DND-41 (cell line): ENCODE results near the gene MREG.

Source experiments
- EZH2 ChIP-seq: IDR thresholded peaks from 3 replicates; pipeline ENCODE4 v1.6.1; 2012; ENCODE audit warnings: borderline replicate concordance, low read depth, mild to moderate bottlenecking, moderate library complexity, low read length, inconsistent platforms; ENCODE audit not compliant: severe bottlenecking
- TF ChIP-seq, protein P1 (sequence below): IDR thresholded peaks from 2 replicates; pipeline ENCODE4 v1.5.1; 2012; ENCODE audit warnings: borderline replicate concordance, low read length, moderate library complexity, mild to moderate bottlenecking; ENCODE audit not compliant: poor library complexity, severe bottlenecking; ENCODE audit errors: extremely low read depth

DNA sequence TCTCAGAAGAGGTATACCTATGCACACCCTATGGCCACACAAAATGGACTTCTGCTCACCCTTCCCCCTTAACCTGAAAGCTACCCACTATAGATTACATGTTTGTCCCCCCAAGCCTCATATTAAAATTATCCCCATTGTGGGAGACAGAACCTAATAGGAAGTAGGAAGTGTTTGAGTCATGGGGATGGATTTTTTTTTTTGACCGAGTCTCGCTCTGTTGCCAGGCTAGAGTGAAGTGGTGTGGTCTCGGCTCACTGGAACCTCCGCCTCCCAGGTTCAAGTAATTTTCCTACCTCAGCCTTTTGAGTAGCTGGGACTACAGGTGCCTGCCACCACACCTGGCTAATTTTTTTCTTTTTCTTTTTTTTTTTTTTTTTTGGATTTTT is 98.6 kb downstream of the MREG start:
- TF ChIP-seq, protein P1, sequence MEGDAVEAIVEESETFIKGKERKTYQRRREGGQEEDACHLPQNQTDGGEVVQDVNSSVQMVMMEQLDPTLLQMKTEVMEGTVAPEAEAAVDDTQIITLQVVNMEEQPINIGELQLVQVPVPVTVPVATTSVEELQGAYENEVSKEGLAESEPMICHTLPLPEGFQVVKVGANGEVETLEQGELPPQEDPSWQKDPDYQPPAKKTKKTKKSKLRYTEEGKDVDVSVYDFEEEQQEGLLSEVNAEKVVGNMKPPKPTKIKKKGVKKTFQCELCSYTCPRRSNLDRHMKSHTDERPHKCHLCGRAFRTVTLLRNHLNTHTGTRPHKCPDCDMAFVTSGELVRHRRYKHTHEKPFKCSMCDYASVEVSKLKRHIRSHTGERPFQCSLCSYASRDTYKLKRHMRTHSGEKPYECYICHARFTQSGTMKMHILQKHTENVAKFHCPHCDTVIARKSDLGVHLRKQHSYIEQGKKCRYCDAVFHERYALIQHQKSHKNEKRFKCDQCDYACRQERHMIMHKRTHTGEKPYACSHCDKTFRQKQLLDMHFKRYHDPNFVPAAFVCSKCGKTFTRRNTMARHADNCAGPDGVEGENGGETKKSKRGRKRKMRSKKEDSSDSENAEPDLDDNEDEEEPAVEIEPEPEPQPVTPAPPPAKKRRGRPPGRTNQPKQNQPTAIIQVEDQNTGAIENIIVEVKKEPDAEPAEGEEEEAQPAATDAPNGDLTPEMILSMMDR, result no peak
- no peak for TF ChIP-seq EZH2
